Stimulated activated CD4-positive, alpha-beta T cell treated with anti-CD3 and anti-CD28 coated beads, Interleukin-15, amount 100 ng/mL, for 1 hour (primary cell): ENCODE results near the gene KIFAP3.
"Not testable (repeated sequence)": the region's sequence is repeated elsewhere in the genome, so short reads cannot be mapped to it uniquely, and the experiment has no call there.

Source experiments
- DNase-seq, 2 donors: peaks; one replicate each; pipeline ENCODE4 v3.0.0-alpha.2; 2020; ENCODE audit warnings: low read depth in 1 of 2, low spot score in 1 of 2

Gene KIFAP3

GRCh38 chr1:169892176-169892926, 182.1 kb downstream of the KIFAP3 start:
- no peak for DNase-seq

GRCh38 chr1:169891539-169891885, 183.0 kb downstream of the KIFAP3 start:
- DNase-seq, result no peak

GRCh38 chr1:169890761-169891538, 183.5 kb downstream of the KIFAP3 start:
- DNase-seq, result no peak

GRCh38 chr1:169889871-169890270, 184.6 kb downstream of the KIFAP3 start:
- no peak for DNase-seq

- DNase-seq, result no peak
Measured at GRCh38 chr1:169886931-169887330, 187.6 kb downstream of the KIFAP3 start.

- DNase-seq, result no peak
Measured at GRCh38 chr1:169886422-169886821, 188.1 kb downstream of the KIFAP3 start.

- DNase-seq, result no peak
Measured at GRCh38 chr1:169885207-169885606, 189.3 kb downstream of the KIFAP3 start.

GRCh38 chr1:169884634-169885033, 189.9 kb downstream of the KIFAP3 start:
- no peak for DNase-seq

GRCh38 chr1:169882039-169882511, 192.4 kb downstream of the KIFAP3 start:
- no peak for DNase-seq

GRCh38 chr1:169879034-169879840, 195.3 kb downstream of the KIFAP3 start:
- no peak for DNase-seq

GRCh38 chr1:169878498-169878897, 196.0 kb downstream of the KIFAP3 start:
- DNase-seq, result no peak

GRCh38 chr1:169877800-169878491, 196.5 kb downstream of the KIFAP3 start:
- DNase-seq, result no peak

- DNase-seq, result no peak
Measured at GRCh38 chr1:169874229-169874628, 200.3 kb downstream of the KIFAP3 start.

GRCh38 chr1:169873582-169874199, 200.8 kb downstream of the KIFAP3 start:
- no peak for DNase-seq

GRCh38 chr1:169872906-169873305, 201.6 kb downstream of the KIFAP3 start:
- DNase-seq, result no peak

- DNase-seq, result not testable (repeated sequence)
Measured at GRCh38 chr1:169871988-169872387, 202.5 kb downstream of the KIFAP3 start.
